ACC112 (cell line): ENCODE results near the gene ODAD2.
"Not testable (repeated sequence)": the region's sequence is repeated elsewhere in the genome, so short reads cannot be mapped to it uniquely, and the experiment has no call there.

Experiments
- H2AFZ ChIP-seq: fragments of 200-600 bp; sonication (generic); one replicate; pipeline ENCODE4 v1.6.0; 2017; ENCODE audit warnings: antibody characterized with exemption, low read length; ENCODE audit not compliant: unreplicated experiment
- H3K27ac ChIP-seq: fragments of 200-600 bp; sonication (generic); 2 replicates; pipeline ENCODE4 v1.5.1; 2014; ENCODE audit warnings: low read depth, mild to moderate bottlenecking, antibody characterized with exemption, low read length, moderate library complexity
- H3K27me3 ChIP-seq: fragments of 200-600 bp; sonication (generic); 2 replicates; pipeline ENCODE4 v1.6.1; 2014; ENCODE audit warnings: mild to moderate bottlenecking, antibody characterized with exemption, low read length, moderate library complexity, mixed read lengths; ENCODE audit not compliant: insufficient read depth
- H3K36me3 ChIP-seq: fragments of 200-600 bp; sonication (generic); 2 replicates; pipeline ENCODE4 v1.6.1; 2016; ENCODE audit warnings: mild to moderate bottlenecking, antibody characterized with exemption, low read length, moderate library complexity, mixed read lengths; ENCODE audit not compliant: insufficient read depth
- H3K4me1 ChIP-seq: fragments of 200-600 bp; sonication (generic); one replicate; pipeline ENCODE4 v1.6.1; 2016; ENCODE audit warnings: low read length, mixed read lengths; ENCODE audit not compliant: insufficient read depth, unreplicated experiment, control insufficient read depth
- H3K4me3 ChIP-seq: fragments of 200-600 bp; sonication (generic); 2 replicates; pipeline ENCODE4 v1.5.1; 2014; ENCODE audit warnings: mild to moderate bottlenecking, low read depth, low read length
- H3K79me2 ChIP-seq: fragments of 200-600 bp; sonication (generic); one replicate; pipeline ENCODE4 v1.6.0; 2016; ENCODE audit warnings: low read length; ENCODE audit not compliant: control insufficient read depth, unreplicated experiment, insufficient read depth

ODAD2 gene

GRCh38 chr10:27959093-27959715 lies 39.7 kb downstream of the ODAD2 start:
- Histone ChIP-seq H2AFZ (no peak overlapping the region), H3K27ac (no peak overlapping the region), H3K79me2 (no peaks in the 10 kb centered on the region), H3K4me3 (no peak overlapping the region; the same call in 1 of the 2 replicates), H3K36me3 (no peaks in the 10 kb centered on the region), H3K4me1 (peaks cover 4% of the 10 kb centered on the region), H3K27me3 (no peaks in the 10 kb centered on the region)

DNA sequence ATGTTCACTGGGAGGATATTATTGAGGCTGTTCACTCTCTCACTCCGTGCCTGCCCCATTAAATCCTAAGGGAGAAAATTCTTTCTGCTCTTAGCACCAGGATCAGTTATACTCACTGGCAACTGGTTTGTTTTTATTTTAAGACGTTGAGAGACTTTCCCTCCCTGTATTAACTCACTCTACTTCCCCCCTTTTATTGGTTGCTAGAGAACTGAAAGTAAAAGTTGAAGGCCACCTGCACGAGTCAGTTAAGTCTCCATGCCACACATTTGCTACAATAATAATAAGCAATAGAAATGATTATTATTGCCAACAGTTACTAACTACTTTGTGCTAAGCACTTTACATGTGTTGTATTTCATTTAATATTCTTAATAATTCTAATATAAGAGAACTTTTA lies 40.5 kb downstream of the ODAD2 start:
- not testable (repeated sequence) for H3K27me3 ChIP-seq, H2AFZ ChIP-seq, H3K4me1 ChIP-seq, H3K79me2 ChIP-seq, H3K36me3 ChIP-seq, H3K27ac ChIP-seq
- H3K4me3 ChIP-seq, result peak overlapping the region; percentile 11; the same call in 1 of the 2 replicates

DNA sequence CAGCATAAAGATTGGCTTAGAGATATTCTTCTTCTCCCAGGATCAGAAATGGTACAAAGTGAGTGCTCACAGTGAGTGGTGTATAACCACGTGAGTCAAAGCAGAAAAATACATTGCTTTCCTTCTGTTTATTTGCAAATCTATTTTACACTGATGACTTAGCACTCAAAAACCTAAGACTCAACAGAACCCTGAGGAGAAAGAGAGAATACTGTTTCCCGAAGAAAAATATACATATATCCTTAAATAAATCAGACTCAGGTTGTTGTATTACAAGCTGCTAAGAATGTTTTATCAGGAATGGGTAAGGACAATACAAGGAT lies 48.7 kb downstream of the ODAD2 start:
- H3K36me3 ChIP-seq, result no peaks in the 10 kb centered on the region
- H3K79me2 ChIP-seq, result no peaks in the 10 kb centered on the region
- H3K27ac ChIP-seq, result no peak overlapping the region
- H2AFZ ChIP-seq, result no peak overlapping the region
- H3K4me3 ChIP-seq, result no peak overlapping the region
- H3K27me3 ChIP-seq, result peaks cover 14% of the 10 kb centered on the region
- peaks cover 7% of the 10 kb centered on the region for H3K4me1 ChIP-seq

DNA sequence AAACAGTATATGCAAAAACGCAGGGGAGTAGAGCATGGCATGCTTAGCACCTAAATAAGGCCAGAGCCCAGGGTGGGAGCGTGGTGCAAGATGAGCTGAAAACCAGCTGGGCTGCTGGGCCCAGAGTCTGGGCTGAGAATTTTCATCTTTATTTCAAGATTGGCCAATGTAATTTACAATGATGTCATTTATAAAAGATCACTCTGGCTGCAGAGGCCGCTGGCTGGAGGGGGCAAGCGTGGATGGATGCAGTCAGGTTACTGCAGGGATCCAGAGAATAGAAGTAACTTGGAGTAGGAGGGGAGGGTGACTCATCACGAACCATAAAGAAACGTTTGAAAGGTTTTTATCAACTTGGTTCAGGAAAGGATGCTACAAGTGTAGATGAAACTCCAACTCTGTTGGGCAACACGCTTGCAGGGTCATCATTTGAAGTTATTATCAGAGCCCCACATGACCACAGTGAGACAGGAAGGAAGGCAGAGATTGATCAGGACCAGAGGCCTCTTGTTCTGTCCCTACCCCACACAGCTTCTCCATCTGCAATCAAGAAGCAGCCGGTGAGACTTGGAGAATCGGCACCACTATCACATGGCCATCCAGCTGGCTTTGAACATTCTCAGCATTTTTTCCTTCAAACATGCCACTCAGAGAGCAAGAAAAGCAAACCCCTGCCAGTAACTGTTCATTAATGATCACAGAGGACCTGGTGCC lies 49.2 kb downstream of the ODAD2 start:
- H2AFZ ChIP-seq, result no peak overlapping the region
- H3K36me3 ChIP-seq, result no peaks in the 10 kb centered on the region
- H3K27ac ChIP-seq, result no peak overlapping the region
- H3K4me3 ChIP-seq, result no peak overlapping the region
- peaks cover 7% of the 10 kb centered on the region for H3K4me1 ChIP-seq
- H3K27me3 ChIP-seq, result peaks cover 19% of the 10 kb centered on the region
- no peaks in the 10 kb centered on the region for H3K79me2 ChIP-seq

- Histone ChIP-seq H3K4me3 (no peak overlapping the region), H3K27ac (no peak overlapping the region), H2AFZ (no peak overlapping the region), H3K4me1 (peaks cover 7% of the 10 kb centered on the region), H3K79me2 (no peaks in the 10 kb centered on the region), H3K27me3 (peaks cover 28% of the 10 kb centered on the region), H3K36me3 (no peaks in the 10 kb centered on the region)
Measured at GRCh38 chr10:27948186-27948585, 50.7 kb downstream of the ODAD2 start.

- Histone ChIP-seq H3K36me3 (no peaks in the 10 kb centered on the region), H3K27me3 (peaks cover 28% of the 10 kb centered on the region), H3K27ac (no peak overlapping the region), H3K79me2 (no peaks in the 10 kb centered on the region), H2AFZ (no peak overlapping the region), H3K4me1 (peaks cover 7% of the 10 kb centered on the region), H3K4me3 (no peak overlapping the region)
Measured at GRCh38 chr10:27947540-27947939, 51.3 kb downstream of the ODAD2 start.

DNA sequence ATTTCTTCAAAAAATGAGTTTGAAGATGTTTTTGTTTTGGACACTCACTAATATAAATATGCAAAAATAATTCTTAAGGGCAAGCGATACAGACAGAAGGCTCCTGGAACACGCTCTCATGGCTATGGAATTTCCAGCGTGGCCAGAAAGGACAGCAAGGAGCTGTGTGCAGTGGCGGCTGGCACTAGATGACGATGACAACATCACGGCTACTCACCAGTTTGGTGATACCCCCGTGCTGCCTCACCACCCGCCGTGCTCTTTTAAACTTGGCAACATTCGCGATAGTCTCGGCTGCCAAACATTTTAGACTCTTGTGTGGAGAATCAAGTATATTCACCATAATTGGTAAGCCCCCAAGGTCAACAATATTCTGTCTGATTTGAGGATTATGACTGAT lies 54.9 kb downstream of the ODAD2 start:
- no peaks in the 10 kb centered on the region for H3K79me2 ChIP-seq
- peaks cover 40% of the 10 kb centered on the region for H3K27me3 ChIP-seq
- no peaks in the 10 kb centered on the region for H3K36me3 ChIP-seq
- H2AFZ ChIP-seq, result no peak overlapping the region
- no peak overlapping the region for H3K27ac ChIP-seq
- no peak overlapping the region for H3K4me3 ChIP-seq
- H3K4me1 ChIP-seq, result peaks cover 7% of the 10 kb centered on the region

DNA sequence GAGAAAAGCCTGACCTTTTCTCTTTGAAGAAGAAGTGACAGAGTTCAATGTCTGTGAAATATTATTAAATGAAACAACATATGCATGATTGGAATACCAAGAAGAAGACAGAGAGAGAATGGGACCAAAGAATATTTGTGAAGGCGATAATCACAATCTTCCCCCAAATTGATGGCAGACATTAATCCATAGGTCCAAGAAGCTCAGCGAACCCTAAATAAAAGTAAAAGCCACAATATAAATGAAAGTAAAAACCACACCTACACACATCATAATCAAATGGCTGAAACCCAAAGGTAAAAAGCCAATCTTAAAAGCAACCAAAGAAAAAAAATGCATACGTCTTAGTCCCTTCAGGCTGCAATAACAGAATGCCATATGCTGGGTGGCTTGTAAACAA lies 84.0 kb downstream of the ODAD2 start:
- H3K36me3 ChIP-seq, result no peaks in the 10 kb centered on the region
- no peaks in the 10 kb centered on the region for H3K4me1 ChIP-seq
- H3K4me3 ChIP-seq, result no peak overlapping the region
- no peak overlapping the region for H2AFZ ChIP-seq
- no peaks in the 10 kb centered on the region for H3K79me2 ChIP-seq
- no peak overlapping the region for H3K27ac ChIP-seq
- H3K27me3 ChIP-seq, result peaks cover 38% of the 10 kb centered on the region

- Histone ChIP-seq H3K4me1 (no peaks in the 10 kb centered on the region), H3K4me3 (no peak overlapping the region), H3K27me3 (peaks cover 46% of the 10 kb centered on the region), H2AFZ (no peak overlapping the region), H3K27ac (no peak overlapping the region), H3K36me3 (no peaks in the 10 kb centered on the region), H3K79me2 (no peaks in the 10 kb centered on the region)
Measured at GRCh38 chr10:27912231-27912630, 86.6 kb downstream of the ODAD2 start.

- Histone ChIP-seq H3K4me3 (no peak overlapping the region), H3K4me1 (no peaks in the 10 kb centered on the region), H3K36me3 (no peaks in the 10 kb centered on the region), H3K27ac (no peak overlapping the region), H2AFZ (no peak overlapping the region), H3K27me3 (peaks cover 46% of the 10 kb centered on the region), H3K79me2 (no peaks in the 10 kb centered on the region)
Measured at GRCh38 chr10:27911539-27911938, 87.3 kb downstream of the ODAD2 start.

- no peak overlapping the region for H3K4me3 ChIP-seq
- H2AFZ ChIP-seq, result no peak overlapping the region
- H3K79me2 ChIP-seq, result no peaks in the 10 kb centered on the region
- no peaks in the 10 kb centered on the region for H3K4me1 ChIP-seq
- no peaks in the 10 kb centered on the region for H3K36me3 ChIP-seq
- H3K27ac ChIP-seq, result no peak overlapping the region
- peaks cover 46% of the 10 kb centered on the region for H3K27me3 ChIP-seq
Measured at GRCh38 chr10:27911011-27911410, 87.9 kb downstream of the ODAD2 start.
